Esophagus squamous epithelium (tissue), 5 donors: ENCODE results near the gene DDO. TPM values are rescaled to one million over a fixed set of nuclear protein-coding genes. Genes with fewer than 3 reads are reported as not detected.

ENCODE experiments used
- DNase-seq: peaks from one replicate; lab custom pipeline; 2025; lab: John Stamatoyannopoulos, UW
- H3K27ac ChIP-seq, 4 donors: fragments of 200-600 bp; sonication (generic); one replicate each; pipeline ENCODE4 v1.5.1; 2016 to 2019; ENCODE audit warnings: mild to moderate bottlenecking in 1 of 4
- H3K27me3 ChIP-seq, 4 donors: fragments of 200-600 bp; sonication (generic); 1 replicate in 3 of 4; 2 replicates in 1 of 4; pipeline versions ENCODE4 v1.5.1 to v1.6.0; 2017 to 2021; ENCODE audit warnings: antibody characterized with exemption in 1 of 4
- H3K36me3 ChIP-seq, 3 donors: fragments of 200-600 bp; sonication (generic); one replicate each; pipeline ENCODE4 v1.5.1; 2016 to 2019
- H3K4me1 ChIP-seq, 3 donors: fragments of 200-600 bp; sonication (generic); one replicate each; pipeline ENCODE4 v1.5.1; 2017 to 2019
- H3K4me3 ChIP-seq, 4 donors: fragments of 200-600 bp; sonication (generic); 1 replicate in 3 of 4; 2 replicates in 1 of 4; pipeline ENCODE4 v1.5.1; 2016 to 2019; ENCODE audit warnings: mild to moderate bottlenecking in 2 of 4, moderate library complexity in 1 of 4
- H3K9me3 ChIP-seq, 3 donors: fragments of 200-600 bp; sonication (generic); one replicate each; pipeline ENCODE4 v1.5.1; 2016 to 2019
- CTCF ChIP-seq, 6 experiments: fragments of 450-650 bp in 4 of 6; fragments of 200-600 bp in 2 of 6; sonication (generic) in 2 of 6; IDR thresholded peaks; one replicate each; pipeline ENCODE4 v1.5.1; 2016 to 2019; ENCODE audit warnings: antibody characterized with exemption in 6 of 6, mild to moderate bottlenecking in 4 of 6, moderate library complexity in 4 of 6
- POLR2A ChIP-seq, 4 donors: fragments of 450-650 bp; IDR thresholded peaks; one replicate each; pipeline ENCODE4 v1.6.1; 2017; ENCODE audit warnings: antibody characterized with exemption in 4 of 4, mild to moderate bottlenecking in 4 of 4, moderate library complexity in 3 of 4
- WGBS, 2 donors: methylation state at CpG; one replicate each; pipeline ENCODE4 v1.1.5; 2018; 5-methylcytosine and 5-hydroxymethylcytosine counted together
- intact Hi-C: fragments of 100-400 bp; cut with DNase I; formaldehyde crosslinking; loops from one replicate; pipeline ENCODE4 v1.15.0; 2022
- total RNA-seq, 4 donors: library from RNA; depleted of rRNA; stranded (reverse); fragments of >200 nt; gene quantifications; one replicate each; pipeline ENCODE4 v1.1.0, GENCODE V29; 2016
- donor health status: DM: yes; HTN: yes; CAD: no.

The DDO gene
- total RNA-seq, 4 donors from 2014 or later = 0.57 to 0.79 TPM; not detected in 2

DNA sequence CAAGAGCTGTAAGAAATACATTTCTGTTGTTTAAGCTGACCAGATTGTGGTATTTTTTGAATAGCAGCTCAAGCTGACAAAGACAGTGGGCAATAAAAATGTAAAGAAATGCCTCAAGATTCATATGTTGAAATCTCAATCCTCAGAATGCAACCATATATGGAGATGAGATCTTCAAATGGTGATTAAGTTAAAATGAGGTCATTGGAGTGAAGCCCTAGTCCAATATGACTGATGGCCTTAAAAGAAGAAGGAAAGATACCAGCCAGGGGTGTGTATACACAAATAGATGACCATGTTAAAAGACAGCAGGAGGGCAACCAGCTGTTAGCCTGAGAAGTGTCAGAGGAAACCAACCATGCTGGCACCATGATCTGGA is 7.1 kb upstream of the DDO start:
- Histone ChIP-seq H3K27ac (no peak overlapping the region), H3K9me3 (peaks cover 0 to 7% (median 0%) of the 10 kb centered on the region in 3 donors), H3K4me1 (no peaks in the 10 kb centered on the region), H3K36me3 (no peaks in the 10 kb centered on the region), H3K4me3 (no peak overlapping the region), H3K27me3 (peaks cover 0 to 11% (median 0%) of the 10 kb centered on the region in 4 donors)
- intact Hi-C loops = no loop called here
- no peak for DNase-seq
- TF ChIP-seq POLR2A (IDR thresholded peaks at IDR 0.05) (no peak), CTCF (IDR thresholded peaks at IDR 0.05) (no peak)

- Histone ChIP-seq H3K4me3 (no peak overlapping the region), H3K4me1 (no peaks in the 10 kb centered on the region), H3K27me3 (peaks cover 0 to 11% (median 0%) of the 10 kb centered on the region in 4 donors), H3K36me3 (no peaks in the 10 kb centered on the region), H3K27ac (no peak overlapping the region), H3K9me3 (peaks cover 0 to 7% (median 0%) of the 10 kb centered on the region in 3 donors)
- TF ChIP-seq POLR2A (IDR thresholded peaks at IDR 0.05) = no peak
- intact Hi-C loops = no loop called here
- 65 to 68% methylated on average over 4 of the region's 4 CpGs for WGBS, 2 donors
- DNase-seq = no peak
Measured at GRCh38 chr6:110421749-110422443, 6.5 kb upstream of the DDO start.

DNA sequence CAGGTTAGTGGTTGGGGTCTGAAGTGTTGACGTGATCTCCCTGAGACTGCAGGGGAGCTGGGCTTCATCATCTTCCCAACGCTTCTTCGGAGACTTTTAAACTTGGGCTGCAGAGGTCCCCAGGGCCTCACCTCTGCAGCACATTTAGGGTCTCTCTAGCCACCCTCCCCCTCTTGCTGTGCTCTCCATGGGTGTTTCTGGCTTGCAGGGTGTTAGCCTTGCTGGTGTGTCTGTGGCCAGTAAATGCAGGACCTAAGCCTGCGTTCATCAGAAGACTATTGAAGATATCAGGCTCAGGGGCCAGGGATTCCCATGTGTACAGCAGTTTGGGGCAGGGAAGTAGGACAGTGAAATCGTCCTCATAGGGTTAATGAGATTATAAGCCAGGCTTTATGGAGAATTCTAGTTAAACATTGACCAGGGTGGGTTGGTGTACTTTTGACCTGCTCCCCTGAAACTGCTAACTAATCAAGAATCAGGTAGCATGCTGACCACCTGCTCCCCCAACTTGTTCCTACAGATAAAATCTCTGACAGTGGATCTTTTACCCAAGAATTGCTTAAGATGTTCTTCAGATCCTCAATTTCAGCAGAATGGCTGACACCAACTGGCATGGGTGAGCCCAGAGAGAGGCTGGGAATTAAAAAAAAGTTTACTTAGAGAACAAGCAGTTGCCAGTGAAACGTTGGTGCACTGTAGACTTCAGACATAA is 3.8 kb upstream of the DDO start:
- no peaks in the 10 kb centered on the region for H3K27me3 ChIP-seq
- no peak overlapping the region for H3K4me3 ChIP-seq
- H3K27ac ChIP-seq = no peak overlapping the region
- peaks cover 0 to 21% (median 7%) of the 10 kb centered on the region in 3 donors for H3K4me1 ChIP-seq
- no peaks in the 10 kb centered on the region for H3K36me3 ChIP-seq
- TF ChIP-seq POLR2A (IDR thresholded peaks at IDR 0.05) = no peak
- no peak for TF ChIP-seq CTCF (IDR thresholded peaks at IDR 0.05)
- intact Hi-C loops = no loop called here
- 64 to 78% methylated on average over 4 to 5 of the region's 6 CpGs for WGBS, 2 donors
- no peak for DNase-seq
- H3K9me3 ChIP-seq = peaks cover 0 to 7% (median 0%) of the 10 kb centered on the region in 3 donors

- no peaks in the 10 kb centered on the region for H3K27me3 ChIP-seq
- TF ChIP-seq CTCF (IDR thresholded peaks at IDR 0.05) = no peak
- TF ChIP-seq POLR2A (IDR thresholded peaks at IDR 0.05) = no peak
- no peaks in the 10 kb centered on the region for H3K36me3 ChIP-seq
- no peak overlapping the region for H3K4me3 ChIP-seq
- 82 to 88% methylated on average over 3 of the region's 3 CpGs for WGBS, 2 donors
- DNase-seq = no peak
- no peak overlapping the region for H3K27ac ChIP-seq
- H3K9me3 ChIP-seq = peaks cover 0 to 7% (median 0%) of the 10 kb centered on the region in 3 donors
- peaks cover 0 to 21% (median 7%) of the 10 kb centered on the region in 3 donors for H3K4me1 ChIP-seq
- intact Hi-C loops = no loop called here
Measured at GRCh38 chr6:110418594-110418993, 3.2 kb upstream of the DDO start.

DNA sequence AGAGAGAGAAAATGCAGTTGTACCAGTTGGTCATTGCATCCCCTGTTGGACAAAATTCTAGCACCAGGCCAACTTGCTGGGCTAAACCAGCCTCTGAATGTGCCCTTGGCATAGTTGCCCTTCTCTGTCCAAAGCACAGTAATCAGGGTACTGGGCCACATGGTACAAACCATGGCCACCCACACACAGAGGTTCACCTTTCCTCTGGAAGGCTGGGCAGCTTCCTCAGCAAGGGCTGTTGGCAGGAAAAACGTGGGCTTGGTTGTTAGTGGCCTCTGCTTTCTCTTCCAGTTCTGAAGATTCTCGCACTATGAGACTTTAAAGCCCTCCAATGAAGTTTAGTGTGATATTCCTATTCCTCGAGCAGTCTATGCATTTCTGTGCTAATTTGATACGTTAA is 706 bp downstream of the DDO start:
- intact Hi-C loops = no loop called here
- no peaks in the 10 kb centered on the region for H3K27me3 ChIP-seq
- 54 to 64% methylated on average over 4 of the region's 4 CpGs for WGBS, 2 donors
- peaks cover 0 to 21% (median 7%) of the 10 kb centered on the region in 3 donors for H3K4me1 ChIP-seq
- H3K36me3 ChIP-seq = no peaks in the 10 kb centered on the region
- H3K9me3 ChIP-seq = no peaks in the 10 kb centered on the region
- no peak for DNase-seq
- peak overlapping the region; percentile 2 to 83 (median 65) for H3K27ac ChIP-seq
- TF ChIP-seq CTCF (IDR thresholded peaks at IDR 0.05) (no peak), POLR2A (IDR thresholded peaks at IDR 0.05) (no peak)
- peak overlapping the region in 3 of 4 donors; percentile 36 to 57 (median 36) for H3K4me3 ChIP-seq
